Putamen (tissue), 1 donor: Measurements from ENCODE around the gene RPS27L.

Source experiments
- DNase-seq: peaks from one replicate; pipeline ENCODE4 v3.0.0-alpha.2; 2016; ENCODE audit warnings: low spot score

RPS27L gene

DNA sequence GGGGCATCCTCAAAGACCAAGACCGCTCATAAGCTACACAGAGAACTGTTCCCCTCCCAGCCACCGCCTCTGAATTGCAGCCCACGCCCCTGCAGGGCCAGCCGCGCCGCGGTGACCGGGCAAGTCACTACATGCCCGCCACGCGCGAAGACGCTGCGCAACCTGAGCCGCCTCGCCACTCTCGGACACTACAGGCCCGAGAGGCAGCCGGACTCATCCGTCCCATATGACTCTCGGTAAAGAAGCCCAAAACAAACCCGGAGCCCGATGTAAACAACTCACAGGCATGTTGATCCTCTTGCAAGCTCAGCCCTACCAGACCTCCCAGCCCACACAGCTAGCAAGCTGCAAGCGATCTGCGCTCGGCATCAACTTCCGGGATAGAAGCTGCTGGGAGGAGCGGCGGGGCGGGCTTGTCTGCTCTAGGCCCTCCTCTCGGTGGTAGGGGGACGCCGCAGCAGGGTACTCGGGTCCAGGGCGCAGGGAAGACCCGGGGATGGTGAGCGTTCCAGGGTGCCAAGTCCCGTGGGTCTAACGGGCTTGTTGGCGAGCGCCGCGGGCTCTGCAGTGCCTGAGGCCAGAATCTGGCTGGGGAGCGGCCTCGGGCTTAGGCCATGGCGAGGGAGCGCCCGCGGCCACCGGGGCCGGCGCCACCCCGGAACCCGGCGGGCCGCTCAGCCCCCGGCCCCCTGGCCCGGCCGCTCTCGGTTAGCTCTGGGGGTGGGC, at the start of gene RPS27L:
TSS of gene RPS27L (minus strand) at position 360 of the 726 bp plus-strand sequence. CDS start at position 288, 72 bp downstream.
- DNase-seq, result peak; percentile 92

DNA sequence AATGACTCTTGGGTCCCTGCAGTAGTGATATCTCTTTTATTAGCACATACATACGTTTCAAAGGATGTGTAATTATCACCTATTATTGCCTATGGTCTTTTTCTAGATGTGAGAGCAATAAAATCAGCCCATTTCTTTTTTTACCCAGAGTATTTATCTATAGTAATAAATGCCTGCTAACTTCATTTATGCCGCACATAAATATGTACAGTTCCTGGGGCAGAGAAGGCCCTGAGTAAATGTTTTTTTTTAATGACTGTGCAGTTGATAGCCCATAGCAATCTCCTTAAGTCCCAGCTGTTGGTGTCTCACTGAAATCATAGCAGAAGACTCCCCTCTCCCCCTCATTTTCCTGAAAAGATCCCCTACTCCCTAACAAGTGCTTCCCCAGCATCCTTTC, 48.8 kb upstream of the RPS27L start:
- no peak for DNase-seq

GRCh38 chr15:63203451-63204090, 46.3 kb upstream of the RPS27L start:
- no peak for DNase-seq

DNA sequence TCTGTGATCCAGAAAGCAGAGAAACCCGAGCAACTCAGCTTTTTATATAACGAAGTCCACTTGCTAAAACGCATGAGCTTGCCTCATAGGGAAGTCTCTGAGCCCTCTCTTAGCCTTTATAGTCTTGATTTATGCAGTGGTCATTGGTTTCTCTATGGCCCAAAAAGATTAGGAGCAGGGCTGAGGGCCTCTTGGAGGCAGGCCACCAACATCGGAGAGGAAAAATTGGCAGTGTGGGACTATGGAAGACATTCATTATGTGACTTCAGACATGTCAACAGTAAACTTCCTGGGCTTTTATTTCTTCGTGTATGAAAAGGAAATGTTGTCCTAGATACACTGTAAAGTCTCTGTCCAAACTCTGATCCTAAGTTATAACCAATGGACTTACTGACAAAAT, 45.6 kb upstream of the RPS27L start:
- no peak for DNase-seq

GRCh38 chr15:63200464-63201249, 43.4 kb upstream of the RPS27L start:
- DNase-seq, result no peak

DNA sequence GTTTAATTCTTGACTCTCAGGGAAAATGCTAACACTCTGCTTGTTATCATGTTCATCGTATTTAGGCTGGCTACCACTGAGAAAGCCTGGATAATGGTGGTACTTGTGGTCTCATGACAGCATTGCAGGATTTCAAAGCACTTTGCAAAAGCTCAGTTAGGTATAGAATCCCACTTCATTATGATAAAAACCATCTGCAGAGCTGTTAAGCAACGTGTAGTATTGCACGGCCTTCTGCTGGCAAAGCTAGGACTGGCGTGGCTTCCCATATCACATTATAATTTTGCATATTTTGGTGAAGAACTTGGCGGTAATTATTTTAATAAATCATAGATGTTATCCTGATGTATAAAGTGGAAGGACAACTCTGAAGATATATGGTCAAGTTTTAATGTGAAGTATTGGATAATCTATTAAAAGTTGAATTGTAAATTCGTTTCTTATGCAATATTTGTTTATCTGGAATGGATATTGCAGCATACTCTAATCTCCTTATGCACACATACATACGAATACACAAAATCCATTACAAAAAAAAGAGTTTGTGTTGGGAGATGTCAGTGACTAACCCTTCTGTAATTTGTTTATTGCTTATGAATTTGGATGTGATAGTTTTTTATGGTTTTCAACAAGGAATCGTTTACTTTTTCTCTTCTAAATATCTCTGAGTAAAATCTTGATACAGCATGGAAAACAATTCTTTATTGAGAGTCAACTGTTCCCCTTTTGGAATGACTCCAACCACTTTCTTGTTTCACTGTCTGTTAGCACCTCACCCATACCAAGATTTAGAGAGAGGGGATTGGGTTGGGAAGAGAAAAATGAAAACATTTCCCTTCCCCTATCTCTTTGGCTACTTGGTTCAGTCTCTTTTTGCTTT, 41.3 kb upstream of the RPS27L start:
- DNase-seq, result no peak

- DNase-seq, result no peak
These were observed 40.3 kb upstream of the RPS27L start for GRCh38 chr15:63197626-63198025.

- no peak for DNase-seq
These were observed 39.6 kb upstream of the RPS27L start for GRCh38 chr15:63196842-63197241.

GRCh38 chr15:63195569-63196015, 38.3 kb upstream of the RPS27L start:
- DNase-seq, result no peak

GRCh38 chr15:63194880-63195568, 37.7 kb upstream of the RPS27L start:
- no peak for DNase-seq

GRCh38 chr15:63194302-63194701, 37.0 kb upstream of the RPS27L start:
- no peak for DNase-seq

DNA sequence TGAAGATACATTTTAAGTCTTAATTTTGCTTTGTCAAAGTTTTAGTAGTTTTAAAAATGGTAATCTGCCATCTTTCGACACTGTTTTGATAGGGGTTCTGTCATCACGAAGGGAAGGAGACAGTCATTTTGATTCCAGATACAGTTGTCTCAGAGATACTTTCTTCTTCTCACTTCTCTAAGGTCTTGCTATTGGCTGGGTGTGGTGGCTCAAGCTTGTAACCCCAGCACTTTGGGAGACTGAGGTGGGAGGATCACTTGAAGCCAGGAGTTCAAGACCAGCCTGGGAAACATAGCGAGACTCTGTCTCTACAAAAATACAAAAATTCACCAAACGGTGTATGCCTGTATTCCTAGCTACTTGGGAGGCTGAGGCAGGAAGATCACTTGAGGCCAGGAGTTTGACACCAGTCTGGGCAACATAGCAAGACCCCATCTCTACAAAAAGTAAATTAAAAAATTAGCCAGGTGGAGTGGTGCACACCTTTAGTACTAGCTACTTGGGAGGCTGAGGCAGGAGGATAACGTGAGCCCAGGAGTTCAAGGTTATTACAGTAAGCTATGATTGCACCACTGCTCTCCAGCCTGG, 35.4 kb upstream of the RPS27L start:
- DNase-seq, result no peak

GRCh38 chr15:63191895-63192618, 34.8 kb upstream of the RPS27L start:
- no peak for DNase-seq

- DNase-seq, result no peak
These were observed 33.7 kb upstream of the RPS27L start for GRCh38 chr15:63190769-63191649.

GRCh38 chr15:63189941-63190768, 32.9 kb upstream of the RPS27L start:
- no peak for DNase-seq

DNA sequence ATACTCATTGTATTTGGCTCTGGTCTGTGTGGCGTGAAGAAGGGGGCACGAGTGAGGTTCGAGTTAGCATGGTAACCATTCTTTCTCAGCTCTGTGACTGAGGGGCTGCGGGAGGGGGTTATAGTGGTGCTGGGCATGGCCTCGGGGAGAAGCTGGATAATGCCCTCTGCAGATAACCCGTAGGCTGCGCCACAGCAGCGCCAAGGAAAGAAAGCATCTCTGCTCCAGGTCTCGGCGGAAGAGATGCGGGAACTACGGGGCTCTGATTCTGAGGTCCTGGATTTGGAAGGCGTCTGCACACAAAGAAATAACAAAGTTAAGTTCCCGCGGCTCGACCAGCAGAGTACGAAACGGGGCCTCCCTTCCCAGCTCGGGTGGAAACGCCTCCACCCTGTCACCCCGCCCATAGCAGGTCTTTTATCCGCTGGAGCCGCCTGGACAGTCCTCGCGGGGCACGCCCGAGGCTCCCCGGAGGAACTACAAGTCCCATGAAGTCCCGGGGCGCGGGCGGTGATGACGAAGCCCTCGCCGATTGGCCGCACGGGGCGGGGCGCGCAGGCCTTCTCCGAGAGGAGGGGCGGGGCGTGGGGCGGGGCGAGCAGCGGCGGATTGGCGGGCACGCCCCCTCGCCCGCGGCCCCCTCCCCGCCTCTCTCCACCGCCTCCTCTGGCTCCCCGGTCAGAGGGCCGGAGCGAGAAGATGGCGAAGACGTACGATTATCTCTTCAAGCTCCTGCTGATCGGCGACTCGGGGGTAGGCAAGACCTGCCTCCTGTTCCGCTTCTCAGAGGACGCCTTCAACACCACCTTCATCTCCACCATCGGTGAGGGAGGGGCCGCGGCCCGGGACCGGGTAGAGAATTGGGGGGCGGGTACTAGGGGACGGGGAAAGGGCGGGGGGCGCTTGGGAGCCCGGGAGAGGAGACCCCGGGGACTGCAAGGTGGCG, 31.9 kb upstream of the RPS27L start, which contains the start of gene RAB8B:
TSS of gene RAB8B (plus strand) at position 681 of the 946 bp plus-strand sequence. CDS start at position 700, 19 bp downstream.
- DNase-seq, result peak; percentile 96
